Cerebellar cortex (tissue), 1 donor: ENCODE measurements around the gene TIMM44.
"Not testable (repeated sequence)": the region's sequence is repeated elsewhere in the genome, so short reads cannot be mapped to it uniquely, and the experiment has no call there.

Experiments
- DNase-seq: peaks from one replicate; pipeline ENCODE4 v3.0.0-alpha.2; 2015; ENCODE audit warnings: low spot score

Gene TIMM44

DNA sequence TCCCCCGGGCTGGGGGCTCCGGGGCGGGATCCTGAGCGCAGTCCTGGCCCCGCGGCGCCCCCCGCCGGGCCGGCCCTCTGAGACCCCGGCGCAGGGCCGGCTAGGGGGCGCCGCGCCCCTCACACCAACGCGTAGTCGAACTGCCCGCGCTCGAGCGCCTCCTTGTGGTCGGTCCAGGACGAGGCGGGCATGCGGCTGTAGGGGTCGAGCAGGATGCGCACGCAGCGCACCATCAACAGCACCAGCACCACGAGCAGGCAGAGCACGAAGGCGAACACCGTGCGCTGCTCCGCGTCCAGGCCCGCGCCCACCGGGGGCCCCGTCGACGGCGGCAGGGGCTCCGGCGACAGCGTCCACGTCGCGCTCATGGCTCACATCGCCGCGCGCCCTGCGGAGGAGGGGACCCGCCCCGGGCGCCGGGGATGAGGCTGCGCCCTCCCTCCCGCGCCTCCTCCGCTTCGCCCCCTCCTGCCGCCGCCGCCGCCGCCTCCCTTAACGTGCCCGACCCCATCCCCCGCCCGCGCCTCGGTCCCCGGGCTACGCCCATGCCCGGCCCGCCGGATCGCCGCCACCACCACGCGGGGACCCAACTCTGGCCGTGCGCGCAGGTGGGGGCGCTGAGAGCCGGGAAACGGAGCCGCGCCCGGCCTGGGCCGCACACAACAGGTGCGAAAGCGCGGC, 18.2 kb downstream of the TIMM44 start:
- peak; percentile 69 for DNase-seq

DNA sequence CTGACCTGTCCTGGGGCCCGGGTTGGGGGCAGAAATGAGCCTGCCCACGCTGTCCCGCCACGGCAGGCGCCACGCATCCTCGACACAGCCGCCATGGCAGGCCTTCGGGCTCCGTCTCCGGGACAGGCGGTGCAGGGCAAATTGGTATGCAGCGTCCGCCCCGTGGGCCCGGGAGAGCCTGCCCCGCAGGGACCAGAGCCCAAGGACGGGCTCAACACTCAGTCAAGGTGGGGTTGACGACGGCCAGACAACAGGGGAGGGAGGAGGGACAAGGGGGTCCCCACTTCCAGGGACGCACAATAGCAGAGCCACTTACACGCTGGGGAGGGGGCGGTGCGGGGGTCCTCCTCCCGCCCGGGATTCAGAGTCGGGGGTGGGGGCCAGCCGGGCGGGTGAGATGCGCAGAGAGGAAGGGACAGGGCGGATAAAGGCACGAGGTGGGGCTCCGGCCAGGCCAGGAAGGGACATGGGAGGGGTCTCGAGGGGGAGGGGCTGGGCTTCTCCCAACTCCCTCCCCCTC, 18.8 kb downstream of the TIMM44 start:
- DNase-seq: no peak

DNA sequence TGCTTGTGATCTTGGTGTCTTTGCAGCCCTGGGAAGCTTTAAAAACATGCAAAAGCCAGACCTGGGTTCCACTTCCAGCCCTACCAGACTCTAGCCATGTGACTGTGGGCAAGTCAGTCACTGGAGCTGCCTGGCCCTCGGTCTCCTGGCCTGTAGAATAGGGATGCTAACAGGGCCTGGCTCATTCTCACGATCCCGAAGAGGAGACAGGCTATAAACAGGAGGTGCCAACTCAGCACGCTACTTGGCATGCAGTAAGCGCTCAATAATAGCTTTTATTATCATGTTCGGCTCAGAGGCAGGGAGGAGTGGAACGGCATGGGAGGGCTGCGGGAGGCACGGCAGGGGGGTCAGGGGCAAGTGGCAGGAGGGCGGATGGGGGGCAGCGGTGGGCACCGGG, 19.2 kb downstream of the TIMM44 start:
- DNase-seq: no peak

DNA sequence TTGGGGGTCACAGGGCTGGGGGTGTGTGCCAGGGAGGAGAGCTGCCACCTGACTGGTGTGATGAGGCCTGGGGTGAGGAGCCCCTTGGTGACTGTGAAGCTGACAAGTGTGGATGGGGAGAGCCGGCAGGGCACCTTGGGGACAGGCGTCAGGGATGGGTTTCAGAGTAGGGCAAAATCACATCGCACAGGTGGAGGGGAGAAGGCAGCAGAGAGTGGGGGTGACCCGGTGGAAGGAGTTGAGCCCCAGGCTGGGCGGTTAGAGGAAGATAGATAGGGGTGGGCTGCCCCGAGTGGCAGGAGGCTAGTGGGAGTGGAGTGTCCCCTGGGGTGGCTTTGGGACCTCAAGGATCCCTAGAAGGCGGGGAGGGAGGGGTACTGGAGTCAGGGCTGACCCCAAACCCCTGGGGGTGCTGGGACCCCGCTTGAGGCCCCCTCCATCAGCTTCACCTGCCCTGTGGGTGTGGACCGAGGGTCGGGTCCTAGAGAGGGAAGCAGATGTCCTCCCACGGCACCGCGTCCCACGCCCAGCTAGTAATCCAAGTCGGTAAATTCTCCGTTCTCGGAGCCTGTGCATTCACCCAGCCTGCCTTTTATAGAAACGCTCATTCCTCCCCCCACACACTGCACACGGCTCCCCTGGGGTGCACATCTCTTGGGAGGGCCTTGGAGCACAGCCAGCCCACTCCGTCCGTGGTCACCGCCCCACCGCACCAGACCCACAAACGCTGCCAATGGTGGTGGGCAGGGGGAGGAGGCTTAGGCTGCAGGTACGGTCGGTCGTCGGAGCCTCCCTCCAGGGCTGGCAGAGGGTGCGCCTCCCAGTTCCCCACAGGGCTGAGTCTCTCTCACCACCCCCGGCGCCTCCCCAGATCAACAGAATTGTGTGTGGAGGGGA, 19.9 kb downstream of the TIMM44 start:
- DNase-seq: no peak

- DNase-seq: no peak
Observed at GRCh38 chr19:7922836-7923195, 20.6 kb downstream of the TIMM44 start.

DNA sequence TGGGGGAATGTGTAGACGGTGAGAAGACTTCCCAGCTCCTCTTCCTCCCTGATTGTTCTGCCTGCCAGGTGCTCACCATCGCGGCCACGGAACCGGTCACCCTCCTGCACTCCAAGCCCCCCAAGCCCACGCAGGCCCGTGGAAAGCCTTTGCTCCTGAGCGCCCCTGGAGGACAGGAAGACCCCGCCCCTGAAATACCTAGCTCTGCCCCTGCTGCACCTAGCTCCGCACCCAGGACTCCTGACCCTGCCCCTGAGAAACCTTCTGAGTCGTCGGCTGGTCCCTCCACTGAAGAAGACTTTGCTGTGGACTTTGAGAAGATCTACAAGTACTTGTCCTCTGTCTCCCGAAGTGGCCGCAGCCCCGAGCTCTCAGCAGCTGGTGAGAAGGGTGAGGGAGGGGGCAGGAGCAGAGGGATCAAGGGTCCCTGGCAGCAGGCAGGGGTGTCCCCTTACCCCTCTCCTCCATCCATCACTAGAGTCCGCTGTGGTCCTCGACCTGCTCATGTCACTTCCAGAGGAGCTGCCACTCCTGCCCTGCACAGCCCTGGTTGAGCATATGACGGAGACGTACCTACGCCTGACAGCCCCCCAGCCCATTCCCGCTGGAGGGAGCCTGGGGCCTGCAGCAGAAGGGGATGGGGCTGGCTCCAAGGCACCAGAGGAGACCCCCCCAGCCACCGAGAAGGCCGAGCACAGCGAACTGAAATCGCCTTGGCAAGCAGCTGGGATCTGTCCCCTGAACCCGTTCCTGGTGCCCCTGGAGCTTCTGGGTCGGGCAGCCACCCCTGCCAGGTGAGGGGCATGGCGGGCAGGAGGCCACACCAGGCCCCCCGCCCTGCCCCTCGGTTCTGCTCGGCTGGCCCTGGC, 21.3 kb downstream of the TIMM44 start:
- no peak for DNase-seq

- no peak for DNase-seq
Observed at GRCh38 chr19:7921302-7921966, 22.0 kb downstream of the TIMM44 start.

DNA sequence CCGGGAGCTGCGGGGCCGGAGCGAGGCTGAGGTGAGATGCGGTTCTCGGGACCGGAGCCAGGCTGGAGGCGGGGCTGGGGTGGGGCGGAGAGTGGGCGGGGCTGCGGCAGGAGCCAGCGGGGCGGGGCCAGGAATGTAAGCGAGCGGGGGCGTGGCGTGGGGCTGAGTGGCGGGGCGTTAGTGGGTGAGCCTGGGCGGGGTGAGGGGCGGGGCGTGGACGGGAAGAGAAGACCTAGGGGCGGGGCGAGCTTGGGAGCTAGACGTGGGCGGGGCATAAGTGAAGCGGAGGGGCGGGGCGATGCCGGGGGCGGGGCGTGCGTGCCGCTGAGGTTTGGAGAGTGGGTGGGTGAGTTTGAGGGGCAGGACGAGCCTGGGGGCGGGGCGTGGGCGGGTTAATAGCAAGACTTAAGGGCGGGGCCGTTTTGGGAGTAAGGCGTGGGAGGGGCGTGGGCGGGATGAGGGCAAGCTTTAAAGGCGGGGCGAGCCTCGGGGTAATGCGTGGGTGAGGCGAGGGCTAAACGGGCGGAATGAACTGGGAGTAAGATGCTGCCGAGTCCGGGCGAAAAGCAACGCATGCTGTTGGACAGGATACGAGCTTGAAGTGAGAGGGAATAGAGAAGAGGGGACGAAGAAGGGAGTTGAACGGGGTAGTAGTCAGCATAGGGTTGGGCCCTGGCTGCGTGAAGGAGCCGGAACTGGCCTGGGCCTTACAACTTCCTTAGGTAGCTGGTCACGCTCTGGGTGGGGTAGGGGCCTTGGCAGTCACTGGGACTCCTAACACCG, 22.8 kb downstream of the TIMM44 start:
- DNase-seq: peak; percentile 95

DNA sequence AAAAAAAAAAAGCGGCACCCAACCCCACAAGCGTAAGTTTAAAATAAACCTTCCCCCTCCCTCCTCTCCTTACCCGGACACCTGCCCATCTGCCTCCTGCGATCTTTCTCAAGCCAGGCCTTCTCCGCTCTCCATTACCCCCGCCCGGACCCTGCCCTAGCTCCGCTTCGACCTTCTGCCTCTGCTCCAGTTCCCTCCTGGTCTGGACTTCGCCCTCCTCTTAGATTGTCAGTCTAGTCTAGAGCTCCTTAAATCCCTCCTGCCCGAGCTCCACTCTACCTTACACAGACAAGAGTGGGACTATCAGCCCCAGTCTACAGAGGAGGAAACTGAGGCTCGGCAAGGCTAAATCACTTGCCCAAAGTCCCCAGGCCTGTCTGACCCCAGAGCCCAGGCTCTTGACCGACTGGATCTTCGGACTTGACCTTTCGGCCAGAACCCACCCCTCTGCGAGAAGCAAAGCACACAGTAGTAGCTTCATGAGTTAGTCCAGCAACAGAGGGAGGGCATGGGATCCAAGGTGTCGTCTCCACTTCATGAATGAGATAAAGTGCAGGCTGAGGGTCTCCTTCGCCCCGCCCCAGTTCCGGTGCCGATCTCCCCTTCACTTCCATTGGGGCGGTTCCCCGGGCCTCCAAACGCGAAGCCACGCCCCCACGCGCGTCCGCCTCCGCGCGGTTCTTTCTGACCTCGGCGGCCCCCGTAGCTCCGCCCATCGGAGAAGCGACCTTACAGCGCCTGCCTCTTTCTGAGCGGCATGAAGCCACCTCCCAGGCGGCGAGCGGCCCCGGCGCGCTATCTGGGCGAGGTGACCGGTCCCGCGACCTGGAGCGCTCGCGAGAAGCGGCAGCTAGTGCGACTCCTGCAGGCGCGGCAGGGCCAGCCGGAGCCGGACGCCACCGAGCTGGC, 23.6 kb downstream of the TIMM44 start, which contains the start of gene SNAPC2:
Gene SNAPC2 (plus strand): TSS at position 729 of the 909 bp plus-strand sequence. CDS start 29 bp downstream, at position 758.
- peak; percentile 88 for DNase-seq

- no peak for DNase-seq
Observed at GRCh38 chr19:7918615-7919421, 24.6 kb downstream of the TIMM44 start.

GRCh38 chr19:7918062-7918614, 25.3 kb downstream of the TIMM44 start:
- DNase-seq: not testable (repeated sequence)

DNA sequence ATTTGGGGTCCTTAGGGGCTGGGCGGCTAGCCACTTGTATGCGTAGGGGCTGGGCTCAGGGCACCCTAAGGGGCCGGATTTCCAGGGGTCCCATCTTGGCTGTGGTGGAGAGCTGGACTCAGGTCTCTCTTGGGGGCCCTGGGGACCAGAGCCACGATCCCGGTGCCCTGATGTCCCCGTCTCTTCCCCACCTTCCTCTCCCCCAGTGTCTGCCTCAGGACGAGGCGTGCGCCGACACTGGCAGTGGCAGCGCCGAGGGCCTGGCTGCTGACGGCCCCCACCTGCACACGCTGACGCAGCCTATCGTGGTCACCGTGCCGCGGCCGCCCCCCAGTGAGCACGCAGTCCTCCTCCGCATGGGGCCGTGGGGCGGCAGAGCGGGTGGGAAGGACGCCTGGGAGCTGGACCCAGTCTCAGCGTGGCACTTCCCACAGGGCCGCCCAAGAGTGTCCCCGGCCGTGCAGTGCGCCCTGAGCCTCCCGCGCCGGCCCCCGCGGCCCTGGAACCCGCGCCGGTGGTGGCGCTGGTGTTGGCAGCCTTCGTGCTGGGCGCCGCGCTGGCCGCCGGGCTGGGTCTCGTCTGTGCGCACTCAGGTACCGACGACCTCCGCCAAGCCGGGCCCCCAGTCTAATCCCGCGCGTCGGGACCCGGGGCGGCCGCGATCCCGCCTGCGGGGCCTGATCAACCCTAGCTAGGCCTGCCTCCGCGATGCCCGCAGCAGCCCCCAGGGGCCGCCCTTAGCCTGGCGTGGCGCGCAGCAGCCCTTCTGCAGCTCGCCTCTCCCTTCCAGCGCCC, 26.0 kb downstream of the TIMM44 start:
- DNase-seq: peak; percentile 65

GRCh38 chr19:7916955-7917266, 26.6 kb downstream of the TIMM44 start:
- no peak for DNase-seq

- no peak for DNase-seq
Observed at GRCh38 chr19:7916103-7916954, 27.1 kb downstream of the TIMM44 start.

GRCh38 chr19:7915250-7916102, 28.0 kb downstream of the TIMM44 start:
- DNase-seq: no peak

GRCh38 chr19:7914598-7915045, 28.8 kb downstream of the TIMM44 start, which contains the start of gene TGFBR3L:
Gene TGFBR3L (plus strand): TSS chr19:7914830.
- no peak for DNase-seq
